Bone marrow (tissue), 2 donors: ENCODE data around the gene OLFM1.

Experiments used
- DNase-seq, 2 donors: peaks; one replicate each; lab custom pipeline; 2025; lab: John Stamatoyannopoulos, UW

OLFM1 gene

GRCh38 chr9:135087489-135087792, at the start of gene OLFM1:
Gene OLFM1 (plus strand): TSS chr9:135087668. CDS start chr9:135087990, 322 bp downstream.
- no peak for DNase-seq

- no peak for DNase-seq
These were observed 49.1 kb upstream of the OLFM1 start for GRCh38 chr9:135038331-135038730.

GRCh38 chr9:135038826-135039225, 48.6 kb upstream of the OLFM1 start:
- no peak for DNase-seq

GRCh38 chr9:135039266-135039870, 48.1 kb upstream of the OLFM1 start:
- no peak for DNase-seq

GRCh38 chr9:135039916-135040645, 47.4 kb upstream of the OLFM1 start:
- no peak for DNase-seq

- no peak for DNase-seq
These were observed 46.6 kb upstream of the OLFM1 start for GRCh38 chr9:135040892-135041291.

GRCh38 chr9:135043345-135043744, 44.1 kb upstream of the OLFM1 start:
- no peak for DNase-seq

- DNase-seq = no peak
These were observed 42.1 kb upstream of the OLFM1 start for GRCh38 chr9:135045264-135045927.

- DNase-seq = no peak
These were observed 41.3 kb upstream of the OLFM1 start for GRCh38 chr9:135045928-135046738.

GRCh38 chr9:135046739-135047350, 40.6 kb upstream of the OLFM1 start:
- no peak for DNase-seq

GRCh38 chr9:135047521-135047920, 39.9 kb upstream of the OLFM1 start:
- DNase-seq = no peak

- no peak for DNase-seq
These were observed 39.3 kb upstream of the OLFM1 start for GRCh38 chr9:135048046-135048757.

- no peak for DNase-seq
These were observed 38.6 kb upstream of the OLFM1 start for GRCh38 chr9:135048758-135049444.

- no peak for DNase-seq
These were observed 38.0 kb upstream of the OLFM1 start for GRCh38 chr9:135049460-135049859.

- no peak for DNase-seq
These were observed 37.1 kb upstream of the OLFM1 start for GRCh38 chr9:135050072-135050990.

- no peak for DNase-seq
These were observed 36.0 kb upstream of the OLFM1 start for GRCh38 chr9:135051316-135052038.

- no peak for DNase-seq
These were observed 34.3 kb upstream of the OLFM1 start for GRCh38 chr9:135053133-135053532.

GRCh38 chr9:135055181-135055580, 32.3 kb upstream of the OLFM1 start:
- no peak for DNase-seq

- DNase-seq = no peak
These were observed 30.9 kb upstream of the OLFM1 start for GRCh38 chr9:135056541-135056940.
